ENCODE data around the gene ITGA2.

ITGA2 gene

GRCh38 chr5:53022930-53023511, 33.9 kb downstream of the ITGA2 start:
- no peak for DNase-seq

- DNase-seq = peak; percentile 8
These were observed 34.8 kb downstream of the ITGA2 start for GRCh38 chr5:53023969-53024368.

DNA sequence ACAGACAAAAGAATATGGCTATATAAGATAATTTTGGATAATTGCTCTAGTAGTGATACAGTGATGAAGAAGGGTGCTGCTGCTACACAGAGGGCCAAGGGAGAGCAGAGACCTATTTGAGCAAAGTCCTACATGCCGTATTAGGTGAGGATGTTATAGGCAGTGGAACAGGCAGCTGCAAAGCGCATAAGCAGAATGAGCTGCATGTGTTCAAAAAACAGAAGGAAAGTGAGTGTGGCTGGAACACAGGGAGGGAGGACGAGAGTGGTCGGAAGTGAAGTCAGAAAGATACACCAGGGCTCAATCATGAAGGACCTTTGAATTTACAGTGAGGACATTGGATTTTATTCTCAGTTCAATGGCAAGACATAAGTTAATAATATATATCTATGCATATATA, 35.4 kb downstream of the ITGA2 start:
- DNase-seq = no peak

GRCh38 chr5:53025487-53025886, 36.3 kb downstream of the ITGA2 start:
- DNase-seq = no peak

- no peak for DNase-seq
These were observed 38.8 kb downstream of the ITGA2 start for GRCh38 chr5:53027913-53028312.

- DNase-seq = no peak
These were observed 40.5 kb downstream of the ITGA2 start for GRCh38 chr5:53029608-53030007.

- DNase-seq = no peak
These were observed 41.7 kb downstream of the ITGA2 start for GRCh38 chr5:53030893-53031292.

DNA sequence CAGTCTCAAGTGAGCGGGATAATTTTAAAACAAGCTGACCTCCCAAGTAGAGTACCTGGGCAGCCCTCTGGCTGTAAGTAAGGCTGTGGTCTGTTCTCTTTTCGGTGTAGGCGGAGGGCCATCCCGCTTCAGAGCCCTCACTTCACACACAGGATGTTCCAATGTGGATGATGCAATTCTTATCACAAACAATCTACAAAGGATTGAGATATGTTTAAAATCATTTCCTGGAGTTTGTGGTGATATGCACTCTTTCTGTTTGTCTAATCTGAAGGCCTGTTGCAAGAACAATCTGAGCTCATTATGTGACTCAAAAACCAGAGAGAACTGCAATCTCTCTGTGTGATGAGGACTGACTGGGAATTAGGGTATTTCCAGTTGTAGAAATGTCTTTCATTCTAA, 42.5 kb downstream of the ITGA2 start:
- DNase-seq = no peak

- DNase-seq = no peak
These were observed 43.0 kb downstream of the ITGA2 start for GRCh38 chr5:53032188-53032587.

- DNase-seq = no peak
These were observed 45.7 kb downstream of the ITGA2 start for GRCh38 chr5:53034832-53035231.

GRCh38 chr5:53035868-53036381, 46.8 kb downstream of the ITGA2 start:
- no peak for DNase-seq

GRCh38 chr5:53037141-53037859, 48.1 kb downstream of the ITGA2 start:
- no peak for DNase-seq

- DNase-seq = no peak
These were observed 49.2 kb downstream of the ITGA2 start for GRCh38 chr5:53038196-53038847.

- DNase-seq = no peak
These were observed 50.7 kb downstream of the ITGA2 start for GRCh38 chr5:53039855-53040254.

- DNase-seq = no peak
These were observed 52.0 kb downstream of the ITGA2 start for GRCh38 chr5:53041071-53041692.

DNA sequence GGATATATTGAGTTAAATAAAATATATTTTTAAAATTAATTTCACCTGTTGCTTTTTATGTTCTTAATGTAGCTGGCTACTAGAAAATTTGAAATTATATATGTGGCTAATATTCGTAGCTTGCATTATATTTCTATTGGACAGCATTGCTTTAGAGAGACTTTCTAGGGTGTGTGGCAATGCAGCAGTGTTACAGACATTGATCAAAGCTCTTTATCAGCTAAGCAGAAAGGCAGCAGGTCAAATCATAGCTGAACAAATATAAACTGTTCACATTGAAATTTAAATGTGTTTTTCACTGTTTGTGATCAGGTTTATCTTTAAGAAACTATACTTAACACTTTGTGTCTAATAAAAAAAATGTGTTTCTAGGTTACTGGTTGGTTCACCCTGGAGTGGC, 52.6 kb downstream of the ITGA2 start:
- DNase-seq = no peak

DNA sequence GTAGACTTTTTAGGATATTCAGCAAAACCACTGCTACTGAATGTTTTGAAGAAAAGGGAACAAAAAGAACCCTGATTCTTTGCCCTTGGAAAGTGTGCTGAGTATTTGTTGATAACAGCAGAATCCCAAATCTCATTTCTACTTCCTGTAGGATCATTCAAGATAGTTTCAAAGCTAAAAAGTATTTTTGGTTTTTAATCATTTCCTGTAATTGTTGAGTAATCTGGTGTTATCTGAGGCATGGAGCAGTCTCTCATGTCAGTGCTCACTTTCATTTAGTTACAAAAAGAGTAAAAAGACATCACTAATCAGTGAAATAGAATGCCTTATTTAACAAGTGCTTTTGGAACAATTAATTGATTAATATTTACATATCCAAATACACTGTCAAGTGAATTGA, 56.1 kb downstream of the ITGA2 start:
- no peak for DNase-seq

- no peak for DNase-seq
These were observed 59.1 kb downstream of the ITGA2 start for GRCh38 chr5:53048248-53048647.

DNA sequence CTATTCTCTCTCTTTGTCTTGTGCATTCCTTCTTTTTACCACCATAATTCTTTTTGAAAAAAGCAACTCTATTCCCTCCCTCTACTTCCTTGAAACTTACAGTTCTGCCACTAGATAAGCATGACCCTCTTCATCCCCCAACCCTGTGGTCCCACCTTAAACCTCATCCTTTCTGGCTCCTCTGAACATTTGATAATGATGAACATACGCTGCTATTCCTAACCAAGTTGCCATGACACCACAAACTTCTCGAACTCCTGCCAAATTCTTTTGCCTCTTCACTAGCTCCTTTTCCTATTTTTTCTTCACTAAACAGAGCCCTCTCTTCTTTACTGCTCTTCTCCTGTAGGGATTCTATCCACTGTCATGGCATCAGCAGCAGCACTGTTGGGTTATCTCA, 63.3 kb downstream of the ITGA2 start:
- no peak for DNase-seq

- no peak for DNase-seq
These were observed 64.2 kb downstream of the ITGA2 start for GRCh38 chr5:53053364-53053763.

GRCh38 chr5:53055365-53055764, 66.2 kb downstream of the ITGA2 start:
- DNase-seq = no peak

DNA sequence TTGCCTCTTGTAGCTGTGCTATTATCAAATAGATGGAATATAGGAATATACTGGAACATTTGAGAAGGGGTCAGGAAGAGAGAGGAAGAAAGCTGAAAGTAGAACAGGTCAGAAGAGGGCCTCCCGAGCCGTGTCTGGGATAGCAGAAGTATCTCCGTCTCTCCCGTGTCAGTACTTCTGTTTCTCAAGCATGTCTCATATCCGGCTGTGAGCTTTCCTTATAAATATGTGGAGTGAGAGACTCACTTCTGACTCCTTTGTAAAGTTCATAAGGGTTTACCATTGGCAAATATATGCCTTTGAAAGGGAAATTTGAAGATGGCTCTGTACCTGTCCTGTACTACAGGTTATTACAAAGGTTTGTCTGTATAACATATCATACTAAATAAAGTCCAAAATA, 70.1 kb downstream of the ITGA2 start:
- no peak for DNase-seq

- DNase-seq = no peak
These were observed 74.0 kb downstream of the ITGA2 start for GRCh38 chr5:53063176-53063575.

- no peak for DNase-seq
These were observed 74.6 kb downstream of the ITGA2 start for GRCh38 chr5:53063791-53064190.
